ENCODE measurements around the gene PRPS1L1. TPM values are rescaled to one million over a fixed set of nuclear protein-coding genes. Genes with fewer than 3 reads are reported as not detected.

Gene PRPS1L1
- total RNA-seq, 1 experiment from 2014 or later, result not detected

- POLR2A ChIA-PET, result interaction anchor here (0.8 kb wide), 1 partner anchor 277 kb away, joined by 9 read pairs; no protein-coding TSS in a partner anchor
- H3K27me3 Mint-ChIP-seq (ENCODE audit: low read depth), result no peaks in the 10 kb centered on the region; the same call in 1 of the 2 replicates
- H3K36me3 Mint-ChIP-seq, result no peaks in the 10 kb centered on the region
- no peak overlapping the region for H3K27ac Mint-ChIP-seq
- TF ChIP-seq ZNF121 (CRISPR knock-in tag; IDR thresholded peaks at IDR 0.05) (no peak), CBFB (CRISPR knock-in tag; IDR thresholded peaks at IDR 0.05; ENCODE audit: low read depth) (no peak), CREB1 (CRISPR knock-in tag; IDR thresholded peaks at IDR 0.05) (no peak), ZNF232 (CRISPR knock-in tag; IDR thresholded peaks at IDR 0.05) (no peak), SMAD4 (CRISPR knock-in tag; IDR thresholded peaks at IDR 0.05) (no peak), ZNF396 (CRISPR knock-in tag; IDR thresholded peaks at IDR 0.05; ENCODE audit: borderline replicate concordance) (no peak), CTCF (IDR thresholded peaks at IDR 0.05) (no peak), ZNF416 (CRISPR knock-in tag; IDR thresholded peaks at IDR 0.05) (no peak), JAZF1 (CRISPR knock-in tag; IDR thresholded peaks at IDR 0.05) (no peak), MXD4 (CRISPR knock-in tag; IDR thresholded peaks at IDR 0.05; ENCODE audit: borderline replicate concordance) (no peak)
- TF ChIP-seq, protein P1, sequence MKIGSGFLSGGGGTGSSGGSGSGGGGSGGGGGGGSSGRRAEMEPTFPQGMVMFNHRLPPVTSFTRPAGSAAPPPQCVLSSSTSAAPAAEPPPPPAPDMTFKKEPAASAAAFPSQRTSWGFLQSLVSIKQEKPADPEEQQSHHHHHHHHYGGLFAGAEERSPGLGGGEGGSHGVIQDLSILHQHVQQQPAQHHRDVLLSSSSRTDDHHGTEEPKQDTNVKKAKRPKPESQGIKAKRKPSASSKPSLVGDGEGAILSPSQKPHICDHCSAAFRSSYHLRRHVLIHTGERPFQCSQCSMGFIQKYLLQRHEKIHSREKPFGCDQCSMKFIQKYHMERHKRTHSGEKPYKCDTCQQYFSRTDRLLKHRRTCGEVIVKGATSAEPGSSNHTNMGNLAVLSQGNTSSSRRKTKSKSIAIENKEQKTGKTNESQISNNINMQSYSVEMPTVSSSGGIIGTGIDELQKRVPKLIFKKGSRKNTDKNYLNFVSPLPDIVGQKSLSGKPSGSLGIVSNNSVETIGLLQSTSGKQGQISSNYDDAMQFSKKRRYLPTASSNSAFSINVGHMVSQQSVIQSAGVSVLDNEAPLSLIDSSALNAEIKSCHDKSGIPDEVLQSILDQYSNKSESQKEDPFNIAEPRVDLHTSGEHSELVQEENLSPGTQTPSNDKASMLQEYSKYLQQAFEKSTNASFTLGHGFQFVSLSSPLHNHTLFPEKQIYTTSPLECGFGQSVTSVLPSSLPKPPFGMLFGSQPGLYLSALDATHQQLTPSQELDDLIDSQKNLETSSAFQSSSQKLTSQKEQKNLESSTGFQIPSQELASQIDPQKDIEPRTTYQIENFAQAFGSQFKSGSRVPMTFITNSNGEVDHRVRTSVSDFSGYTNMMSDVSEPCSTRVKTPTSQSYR (CRISPR knock-in tag; IDR thresholded peaks at IDR 0.05), result no peak
- TF ChIP-seq, protein P2, sequence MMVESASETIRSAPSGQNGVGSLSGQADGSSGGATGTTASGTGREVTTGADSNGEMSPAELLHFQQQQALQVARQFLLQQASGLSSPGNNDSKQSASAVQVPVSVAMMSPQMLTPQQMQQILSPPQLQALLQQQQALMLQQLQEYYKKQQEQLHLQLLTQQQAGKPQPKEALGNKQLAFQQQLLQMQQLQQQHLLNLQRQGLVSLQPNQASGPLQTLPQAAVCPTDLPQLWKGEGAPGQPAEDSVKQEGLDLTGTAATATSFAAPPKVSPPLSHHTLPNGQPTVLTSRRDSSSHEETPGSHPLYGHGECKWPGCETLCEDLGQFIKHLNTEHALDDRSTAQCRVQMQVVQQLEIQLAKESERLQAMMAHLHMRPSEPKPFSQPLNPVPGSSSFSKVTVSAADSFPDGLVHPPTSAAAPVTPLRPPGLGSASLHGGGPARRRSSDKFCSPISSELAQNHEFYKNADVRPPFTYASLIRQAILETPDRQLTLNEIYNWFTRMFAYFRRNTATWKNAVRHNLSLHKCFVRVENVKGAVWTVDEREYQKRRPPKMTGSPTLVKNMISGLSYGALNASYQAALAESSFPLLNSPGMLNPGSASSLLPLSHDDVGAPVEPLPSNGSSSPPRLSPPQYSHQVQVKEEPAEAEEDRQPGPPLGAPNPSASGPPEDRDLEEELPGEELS (CRISPR knock-in tag; IDR thresholded peaks at IDR 0.05), result no peak
- TF ChIP-seq, protein P3, sequence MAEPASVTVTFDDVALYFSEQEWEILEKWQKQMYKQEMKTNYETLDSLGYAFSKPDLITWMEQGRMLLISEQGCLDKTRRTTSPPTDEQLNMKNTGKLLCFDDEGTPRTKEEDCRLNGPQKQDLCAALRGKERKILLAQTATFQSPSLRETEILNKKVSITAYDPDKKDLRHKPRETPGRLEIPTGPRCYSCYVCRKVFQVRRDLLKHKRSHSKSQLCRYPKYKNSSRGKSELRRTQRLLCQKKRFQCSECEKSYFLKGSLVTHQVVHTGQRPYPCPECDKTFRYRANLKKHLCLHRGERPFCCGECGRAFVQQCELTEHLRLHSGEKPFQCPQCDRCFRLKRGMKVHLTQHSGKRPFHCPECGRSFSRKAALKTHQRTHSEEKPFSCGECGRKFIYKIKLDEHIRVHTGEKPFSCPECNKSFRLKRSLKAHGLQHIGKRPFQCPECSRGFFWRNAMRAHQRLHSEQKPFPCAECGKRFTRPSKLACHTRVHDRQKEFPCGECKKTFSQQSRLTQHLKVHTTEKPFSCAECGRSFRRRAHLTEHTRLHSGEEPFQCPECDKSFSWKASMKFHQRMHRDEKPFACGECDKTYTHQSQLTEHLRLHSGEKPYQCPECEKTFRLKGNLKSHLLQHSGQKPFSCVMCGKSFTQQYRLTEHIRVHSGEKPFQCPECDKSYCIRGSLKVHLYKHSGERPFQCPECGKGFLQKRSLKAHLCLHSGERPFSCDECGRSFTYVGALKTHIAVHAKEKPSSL (CRISPR knock-in tag; conservative IDR thresholded peaks at IDR 0.05), result no peak
- TF ChIP-seq, protein P4, sequence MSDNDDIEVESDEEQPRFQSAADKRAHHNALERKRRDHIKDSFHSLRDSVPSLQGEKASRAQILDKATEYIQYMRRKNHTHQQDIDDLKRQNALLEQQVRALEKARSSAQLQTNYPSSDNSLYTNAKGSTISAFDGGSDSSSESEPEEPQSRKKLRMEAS (CRISPR knock-in tag; IDR thresholded peaks at IDR 0.05), result no peak
- DNase-seq (ENCODE audit: low spot score), result no peak
- no peak overlapping the region for H3K4me3 Mint-ChIP-seq
- CTCF ChIA-PET, result interaction anchor here (0.6 to 2.8 kb wide), 3 partner anchors 78 to 279 kb away, joined by 3 to 26 read pairs (median 9); no protein-coding TSS in a partner anchor
- no peaks in the 10 kb centered on the region for H3K4me1 Mint-ChIP-seq
- H3K9me3 Mint-ChIP-seq, result no peaks in the 10 kb centered on the region
- peak; percentile 82 for ATAC-seq
Observed at GRCh38 chr7:17985473-17986239, 42.0 kb downstream of the PRPS1L1 start.

- Mint-ChIP-seq H3K9me3 (no peaks in the 10 kb centered on the region), H3K27me3 (ENCODE audit: low read depth) (no peaks in the 10 kb centered on the region; the same call in 1 of the 2 replicates), H3K27ac (no peak overlapping the region), H3K4me3 (no peak overlapping the region), H3K36me3 (no peaks in the 10 kb centered on the region), H3K4me1 (no peaks in the 10 kb centered on the region)
- ATAC-seq (no peak), DNase-seq (ENCODE audit: low spot score) (no peak)
- POLR2A ChIA-PET, result no interaction called here
- CTCF ChIA-PET, result interaction anchor here (1.5 to 2.8 kb wide), 2 partner anchors 8 to 214 kb away, joined by 3 to 26 read pairs; no protein-coding TSS in a partner anchor
- no peak for TF ChIP-seq IRF2 (CRISPR knock-in tag; IDR thresholded peaks at IDR 0.05; ENCODE audit: borderline replicate concordance, low read depth)
- TF ChIP-seq SMAD4 (CRISPR knock-in tag; IDR thresholded peaks at IDR 0.05), result no peak
- TF ChIP-seq, protein P1 (CRISPR knock-in tag; IDR thresholded peaks at IDR 0.05), result no peak
- TF ChIP-seq ZNF396 (CRISPR knock-in tag; IDR thresholded peaks at IDR 0.05; ENCODE audit: borderline replicate concordance), result no peak
- TF ChIP-seq ETV6 (CRISPR knock-in tag; IDR thresholded peaks at IDR 0.05), result no peak
- no peak for TF ChIP-seq NFATC4 (CRISPR knock-in tag; IDR thresholded peaks at IDR 0.05)
- TF ChIP-seq JAZF1 (CRISPR knock-in tag; IDR thresholded peaks at IDR 0.05), result no peak
- no peak for TF ChIP-seq ZNF671 (CRISPR knock-in tag; IDR thresholded peaks at IDR 0.05)
- TF ChIP-seq, protein P3 (CRISPR knock-in tag; conservative IDR thresholded peaks at IDR 0.05), result no peak
- TF ChIP-seq ZNF263 (CRISPR knock-in tag; IDR thresholded peaks at IDR 0.05; ENCODE audit: low read depth), result no peak
Observed at GRCh38 chr7:17984288-17984687, 43.4 kb downstream of the PRPS1L1 start.
